Testis (tissue), 3 donors: Measurements from ENCODE around the gene ANKRD60. TPM values are rescaled to one million over a fixed set of nuclear protein-coding genes. Genes with fewer than 3 reads are reported as not detected.

Experiments used
- DNase-seq: peaks from one replicate; pipeline ENCODE4 v3.0.0-alpha.2; 2019
- H3K27ac ChIP-seq, 2 donors: fragments of 200-600 bp; sonication (generic); one replicate each; pipeline ENCODE4 v1.5.1; 2019
- H3K27me3 ChIP-seq: fragments of 200-600 bp; sonication (generic); one replicate; pipeline ENCODE4 v1.5.1; 2019
- H3K36me3 ChIP-seq: fragments of 200-600 bp; sonication (generic); one replicate; pipeline ENCODE4 v1.5.1; 2017; ENCODE audit warnings: low read depth; ENCODE audit errors: missing control alignments
- H3K4me1 ChIP-seq: fragments of 200-600 bp; sonication (generic); one replicate; pipeline ENCODE4 v1.5.1; 2019
- H3K4me3 ChIP-seq, 2 donors: fragments of 200-600 bp; sonication (generic); one replicate each; pipeline ENCODE4 v1.5.1; 2017 to 2019
- H3K9me3 ChIP-seq: fragments of 200-600 bp; sonication (generic); one replicate; pipeline ENCODE4 v1.5.1; 2017
- CTCF ChIP-seq, 3 experiments: fragments of 450-650 bp in 2 of 3; fragments of 200-600 bp in 1 of 3; sonication (generic) in 1 of 3; IDR thresholded peaks; one replicate each; pipeline ENCODE4 v1.5.1; 2016 to 2019; ENCODE audit warnings: antibody characterized with exemption in 3 of 3, mild to moderate bottlenecking in 2 of 3, moderate library complexity in 1 of 3
- POLR2A ChIP-seq: fragments of 450-650 bp; IDR thresholded peaks from one replicate; pipeline ENCODE4 v1.6.1; 2017; ENCODE audit warnings: antibody characterized with exemption, mild to moderate bottlenecking, moderate library complexity
- WGBS, 2 donors: methylation state at CpG; one replicate each; pipeline ENCODE4 v1.1.5; 2018; 5-methylcytosine and 5-hydroxymethylcytosine counted together
- intact Hi-C: fragments of 100-400 bp; cut with DNase I; formaldehyde crosslinking; loops from one replicate; pipeline ENCODE4 v1.15.1; 2023; ENCODE audit warnings: low total_unique reads
- polyA plus RNA-seq: library from polyadenylated mRNA; stranded (reverse); fragments of 350-450 nt; fragmentation: Illumina TruSeq; extraction: RNeasy Lipid Tissue Mini Kit (QIAGEN cat#74804); gene quantifications from one replicate; pipeline ENCODE4 v1.2.3, GENCODE V29; 2014; ENCODE audit warnings: low read depth, low replicate concordance; ENCODE audit not compliant: insufficient read depth
- total RNA-seq, 2 donors: library from RNA; depleted of rRNA; stranded (reverse); fragments of >200 nt; gene quantifications; one replicate each; pipeline ENCODE4 v1.2.3, GENCODE V29; 2016

Gene ANKRD60
- total and polyA plus RNA-seq, 3 donors from 2014 or later: 3.0 to 8.0 (median 7.7) TPM

- peak overlapping the region in 1 of 2 donors; percentile 36 for H3K4me3 ChIP-seq
- no peaks in the 10 kb centered on the region for H3K4me1 ChIP-seq
- 65% methylated on average over 7 of the region's 7 CpGs for WGBS, 2 donors
- intact Hi-C loops: loop anchor here (10.0 kb wide), 1 partner anchor 587 kb away; no protein-coding TSS in a partner anchor
- H3K9me3 ChIP-seq: no peaks in the 10 kb centered on the region
- no peaks in the 10 kb centered on the region for H3K36me3 ChIP-seq
- no peaks in the 10 kb centered on the region for H3K27me3 ChIP-seq
- no peak for DNase-seq
- no peak overlapping the region for H3K27ac ChIP-seq
- no peak for TF ChIP-seq POLR2A
- TF ChIP-seq CTCF (IDR thresholded peaks at IDR 0.05): no peak
Observed at GRCh38 chr20:58237318-58238132, 9.1 kb upstream of the ANKRD60 start.

GRCh38 chr20:58236612-58237317 lies 8.3 kb upstream of the ANKRD60 start:
- 2 to 3% methylated on average over 37 to 43 of the region's 43 CpGs for WGBS, 2 donors
- H3K9me3 ChIP-seq: no peaks in the 10 kb centered on the region
- no peaks in the 10 kb centered on the region for H3K36me3 ChIP-seq
- intact Hi-C loops: loop anchor here (10.0 kb wide), 1 partner anchor 588 kb away; no protein-coding TSS in a partner anchor
- TF ChIP-seq POLR2A (no peak), CTCF (IDR thresholded peaks at IDR 0.05) (peak; percentile 85 to 94 (median 89))
- peak; percentile 81 for DNase-seq
- no peak overlapping the region for H3K27ac ChIP-seq
- no peaks in the 10 kb centered on the region for H3K4me1 ChIP-seq
- no peaks in the 10 kb centered on the region for H3K27me3 ChIP-seq
- peak overlapping the region; percentile 16 to 36 for H3K4me3 ChIP-seq

DNA sequence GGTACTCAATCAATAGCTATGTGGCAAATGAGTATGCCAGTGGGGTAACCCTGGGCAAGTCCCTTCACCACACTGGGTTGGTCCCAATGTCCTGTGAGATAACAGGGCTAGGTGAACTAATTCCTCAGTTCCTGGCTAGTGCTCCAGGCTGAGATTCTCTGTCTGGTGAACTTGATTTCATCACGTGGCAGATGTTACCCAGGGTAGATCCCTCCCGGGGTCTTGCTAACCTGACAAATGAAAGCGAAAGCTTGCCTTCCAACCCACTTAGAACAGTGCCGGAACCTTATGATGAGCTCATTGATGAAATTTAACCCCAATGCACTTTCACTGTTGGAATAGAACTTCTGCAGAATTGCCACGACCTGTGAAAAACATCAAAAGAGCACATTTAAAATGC lies 6.6 kb upstream of the ANKRD60 start:
- no peak overlapping the region for H3K4me3 ChIP-seq
- intact Hi-C loops: loop anchor here (10.0 kb wide), 1 partner anchor 590 kb away; no protein-coding TSS in a partner anchor
- no peaks in the 10 kb centered on the region for H3K27me3 ChIP-seq
- H3K27ac ChIP-seq: no peak overlapping the region
- H3K36me3 ChIP-seq: no peaks in the 10 kb centered on the region
- no peaks in the 10 kb centered on the region for H3K4me1 ChIP-seq
- TF ChIP-seq CTCF (IDR thresholded peaks at IDR 0.05) (no peak), POLR2A (no peak)
- 91 to 92% methylated on average over 5 of the region's 5 CpGs for WGBS, 2 donors
- DNase-seq: no peak
- H3K9me3 ChIP-seq: no peaks in the 10 kb centered on the region

- TF ChIP-seq POLR2A: no peak
- TF ChIP-seq CTCF (IDR thresholded peaks at IDR 0.05): peak in 2 of 3 experiments; percentile 8 to 68
- 64 to 66% methylated on average over 8 of the region's 8 CpGs for WGBS, 2 donors
- H3K27me3 ChIP-seq: no peaks in the 10 kb centered on the region
- H3K4me3 ChIP-seq: no peak overlapping the region
- H3K36me3 ChIP-seq: no peaks in the 10 kb centered on the region
- H3K9me3 ChIP-seq: no peaks in the 10 kb centered on the region
- H3K4me1 ChIP-seq: no peaks in the 10 kb centered on the region
- intact Hi-C loops: loop anchor here (10.0 kb wide), 1 partner anchor 591 kb away; no protein-coding TSS in a partner anchor
- H3K27ac ChIP-seq: no peak overlapping the region
- DNase-seq: peak; percentile 56
Observed at GRCh38 chr20:58233881-58234528, 5.6 kb upstream of the ANKRD60 start.
